ENCODE data around the gene NEO1.

The NEO1 gene

DNA sequence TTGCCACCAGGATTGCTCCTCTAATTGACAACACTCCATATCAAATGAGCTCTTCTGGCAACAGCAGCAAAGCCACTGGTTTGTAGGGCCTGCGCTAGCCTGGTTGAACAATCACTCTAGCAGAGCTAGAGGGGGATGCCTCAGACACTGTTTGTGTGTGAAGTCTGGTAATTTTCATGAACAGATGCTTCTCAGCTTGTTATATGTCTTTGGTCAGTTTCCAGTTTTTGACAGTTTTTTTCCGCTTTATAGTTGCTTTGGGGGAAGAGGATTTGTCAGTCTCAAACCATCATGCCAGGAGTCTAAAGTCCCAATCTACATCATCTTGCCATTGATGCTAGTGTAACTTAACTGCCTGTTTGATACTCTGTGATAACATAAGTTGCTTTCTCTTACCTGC lies 180.5 kb downstream of the NEO1 start:
- no peak for TF ChIP-seq FOXP2 (optimal IDR thresholded peaks at IDR 0.05; ENCODE audit: borderline replicate concordance, extremely low read depth, extremely low read length, insufficient read depth)
- TF ChIP-seq POLR2AphosphoS5 (IDR thresholded peaks at IDR 0.05; ENCODE audit: low read depth, low read length), result no peak
- TF ChIP-seq, protein P1, sequence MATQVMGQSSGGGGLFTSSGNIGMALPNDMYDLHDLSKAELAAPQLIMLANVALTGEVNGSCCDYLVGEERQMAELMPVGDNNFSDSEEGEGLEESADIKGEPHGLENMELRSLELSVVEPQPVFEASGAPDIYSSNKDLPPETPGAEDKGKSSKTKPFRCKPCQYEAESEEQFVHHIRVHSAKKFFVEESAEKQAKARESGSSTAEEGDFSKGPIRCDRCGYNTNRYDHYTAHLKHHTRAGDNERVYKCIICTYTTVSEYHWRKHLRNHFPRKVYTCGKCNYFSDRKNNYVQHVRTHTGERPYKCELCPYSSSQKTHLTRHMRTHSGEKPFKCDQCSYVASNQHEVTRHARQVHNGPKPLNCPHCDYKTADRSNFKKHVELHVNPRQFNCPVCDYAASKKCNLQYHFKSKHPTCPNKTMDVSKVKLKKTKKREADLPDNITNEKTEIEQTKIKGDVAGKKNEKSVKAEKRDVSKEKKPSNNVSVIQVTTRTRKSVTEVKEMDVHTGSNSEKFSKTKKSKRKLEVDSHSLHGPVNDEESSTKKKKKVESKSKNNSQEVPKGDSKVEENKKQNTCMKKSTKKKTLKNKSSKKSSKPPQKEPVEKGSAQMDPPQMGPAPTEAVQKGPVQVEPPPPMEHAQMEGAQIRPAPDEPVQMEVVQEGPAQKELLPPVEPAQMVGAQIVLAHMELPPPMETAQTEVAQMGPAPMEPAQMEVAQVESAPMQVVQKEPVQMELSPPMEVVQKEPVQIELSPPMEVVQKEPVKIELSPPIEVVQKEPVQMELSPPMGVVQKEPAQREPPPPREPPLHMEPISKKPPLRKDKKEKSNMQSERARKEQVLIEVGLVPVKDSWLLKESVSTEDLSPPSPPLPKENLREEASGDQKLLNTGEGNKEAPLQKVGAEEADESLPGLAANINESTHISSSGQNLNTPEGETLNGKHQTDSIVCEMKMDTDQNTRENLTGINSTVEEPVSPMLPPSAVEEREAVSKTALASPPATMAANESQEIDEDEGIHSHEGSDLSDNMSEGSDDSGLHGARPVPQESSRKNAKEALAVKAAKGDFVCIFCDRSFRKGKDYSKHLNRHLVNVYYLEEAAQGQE (IDR thresholded peaks at IDR 0.05; ENCODE audit: insufficient read depth in 1 of 2, low read depth in 2 of 2, low read length in 2 of 2), result no peak
- TF ChIP-seq SIN3A (IDR thresholded peaks at IDR 0.05; ENCODE audit: borderline replicate concordance, insufficient read depth, low read length), result no peak

DNA sequence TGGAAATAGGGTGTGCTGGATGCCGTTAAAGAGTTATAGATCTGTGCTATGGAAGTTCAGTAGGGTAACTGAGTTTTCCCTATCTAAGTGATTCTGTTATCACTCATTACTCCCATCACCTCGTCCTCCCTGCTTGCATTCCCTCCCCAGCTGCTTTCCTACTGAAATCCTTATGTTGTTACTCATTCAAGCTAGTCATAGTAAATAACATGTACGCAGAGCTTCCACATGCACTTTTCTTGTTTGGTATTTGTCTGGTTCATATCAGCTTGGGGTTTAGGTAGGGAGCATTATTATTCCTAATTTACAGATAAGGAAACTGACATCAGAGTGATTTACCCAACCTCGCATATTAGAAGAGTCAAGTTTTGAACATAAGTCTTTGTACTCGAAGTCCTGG lies 181.4 kb downstream of the NEO1 start:
- TF ChIP-seq SIN3A (IDR thresholded peaks at IDR 0.05; ENCODE audit: borderline replicate concordance, insufficient read depth, low read length) (no peak), POLR2AphosphoS5 (IDR thresholded peaks at IDR 0.05; ENCODE audit: low read depth, low read length) (no peak), TAF1 (IDR thresholded peaks at IDR 0.05; ENCODE audit: borderline replicate concordance, insufficient read depth, low read length) (no peak), FOXP2 (optimal IDR thresholded peaks at IDR 0.05; ENCODE audit: borderline replicate concordance, extremely low read depth, extremely low read length, insufficient read depth) (no peak)
- TF ChIP-seq, protein P1 (IDR thresholded peaks at IDR 0.05; ENCODE audit: insufficient read depth in 1 of 2, low read depth in 2 of 2, low read length in 2 of 2), result no peak

DNA sequence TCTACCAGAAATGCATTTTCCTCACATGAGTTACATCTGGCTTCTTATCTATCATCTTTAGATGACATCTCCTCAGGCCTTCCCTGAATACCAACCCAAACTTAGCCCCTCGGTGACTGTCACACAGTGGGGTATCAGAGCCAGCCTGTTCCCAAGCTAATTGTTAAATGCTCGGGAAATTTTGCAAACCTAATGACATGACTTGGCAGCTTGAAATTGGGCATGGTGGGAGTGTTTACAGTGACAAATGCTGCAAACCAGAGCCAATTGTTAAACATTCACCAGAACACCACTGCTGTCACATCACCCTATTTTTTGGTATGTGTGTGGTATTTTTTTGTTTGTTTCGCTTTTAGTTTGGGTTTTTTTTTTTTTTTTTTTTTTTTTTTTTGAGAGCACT lies 185.6 kb downstream of the NEO1 start:
- TF ChIP-seq, protein P1 (IDR thresholded peaks at IDR 0.05; ENCODE audit: insufficient read depth in 1 of 2, low read depth in 2 of 2, low read length in 2 of 2), result no peak
- TF ChIP-seq TAF1 (IDR thresholded peaks at IDR 0.05; ENCODE audit: borderline replicate concordance, insufficient read depth, low read length), result no peak
- TF ChIP-seq SIN3A (IDR thresholded peaks at IDR 0.05; ENCODE audit: borderline replicate concordance, insufficient read depth, low read length), result no peak
- no peak for TF ChIP-seq POLR2AphosphoS5 (IDR thresholded peaks at IDR 0.05; ENCODE audit: low read depth, low read length)
- no peak for TF ChIP-seq FOXP2 (optimal IDR thresholded peaks at IDR 0.05; ENCODE audit: borderline replicate concordance, extremely low read depth, extremely low read length, insufficient read depth)

DNA sequence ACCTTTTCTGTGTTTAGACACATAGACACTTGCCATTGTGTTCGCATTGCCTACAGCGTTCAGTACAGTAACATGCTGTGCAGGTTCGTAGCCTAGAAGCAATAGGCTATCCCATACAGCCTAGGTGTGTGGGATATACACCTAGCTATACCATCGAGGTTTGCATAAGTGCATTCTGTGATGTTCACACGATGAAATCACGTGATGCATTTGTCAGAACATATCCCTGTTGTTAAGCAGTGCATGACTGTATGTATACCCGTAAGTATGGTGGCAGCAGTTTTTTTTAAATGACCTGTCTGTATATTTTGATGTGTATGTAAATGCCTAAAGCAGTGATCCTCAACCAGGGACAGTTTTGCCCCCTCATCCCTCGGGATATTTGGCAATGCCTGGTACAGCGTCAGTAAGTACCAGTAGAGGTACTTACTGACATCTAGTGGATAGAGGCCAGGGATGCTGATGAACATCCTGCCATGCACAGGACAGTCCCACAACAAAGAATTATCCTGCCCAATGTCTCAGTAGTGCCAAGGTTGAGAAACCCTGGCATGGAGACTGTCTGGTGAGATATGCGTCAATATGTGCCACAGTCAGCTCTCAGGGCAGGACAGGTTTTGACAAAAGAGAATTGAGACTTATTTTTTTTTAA lies 187.4 kb downstream of the NEO1 start:
- TF ChIP-seq, protein P1 (IDR thresholded peaks at IDR 0.05; ENCODE audit: insufficient read depth in 1 of 2, low read depth in 2 of 2, low read length in 2 of 2), result no peak
- no peak for TF ChIP-seq TAF1 (IDR thresholded peaks at IDR 0.05; ENCODE audit: borderline replicate concordance, insufficient read depth, low read length)
- no peak for TF ChIP-seq SIN3A (IDR thresholded peaks at IDR 0.05; ENCODE audit: borderline replicate concordance, insufficient read depth, low read length)
- TF ChIP-seq POLR2AphosphoS5 (IDR thresholded peaks at IDR 0.05; ENCODE audit: low read depth, low read length), result no peak
- no peak for TF ChIP-seq FOXP2 (optimal IDR thresholded peaks at IDR 0.05; ENCODE audit: borderline replicate concordance, extremely low read depth, extremely low read length, insufficient read depth)

Measured in PFSK-1 (cell line).